HG03064 (cell line): ENCODE data around the gene GGN.
"Not testable (repeated sequence)": the region's sequence is repeated elsewhere in the genome, so short reads cannot be mapped to it uniquely, and the experiment has no call there.

Experiments
- ATAC-seq: cut with Tn5 transposase; IDR thresholded peaks from one replicate; pipeline ENCODE4 v1.9.1; 2021; ENCODE audit warnings: low read depth; ENCODE audit not compliant: unreplicated experiment

The GGN gene

DNA sequence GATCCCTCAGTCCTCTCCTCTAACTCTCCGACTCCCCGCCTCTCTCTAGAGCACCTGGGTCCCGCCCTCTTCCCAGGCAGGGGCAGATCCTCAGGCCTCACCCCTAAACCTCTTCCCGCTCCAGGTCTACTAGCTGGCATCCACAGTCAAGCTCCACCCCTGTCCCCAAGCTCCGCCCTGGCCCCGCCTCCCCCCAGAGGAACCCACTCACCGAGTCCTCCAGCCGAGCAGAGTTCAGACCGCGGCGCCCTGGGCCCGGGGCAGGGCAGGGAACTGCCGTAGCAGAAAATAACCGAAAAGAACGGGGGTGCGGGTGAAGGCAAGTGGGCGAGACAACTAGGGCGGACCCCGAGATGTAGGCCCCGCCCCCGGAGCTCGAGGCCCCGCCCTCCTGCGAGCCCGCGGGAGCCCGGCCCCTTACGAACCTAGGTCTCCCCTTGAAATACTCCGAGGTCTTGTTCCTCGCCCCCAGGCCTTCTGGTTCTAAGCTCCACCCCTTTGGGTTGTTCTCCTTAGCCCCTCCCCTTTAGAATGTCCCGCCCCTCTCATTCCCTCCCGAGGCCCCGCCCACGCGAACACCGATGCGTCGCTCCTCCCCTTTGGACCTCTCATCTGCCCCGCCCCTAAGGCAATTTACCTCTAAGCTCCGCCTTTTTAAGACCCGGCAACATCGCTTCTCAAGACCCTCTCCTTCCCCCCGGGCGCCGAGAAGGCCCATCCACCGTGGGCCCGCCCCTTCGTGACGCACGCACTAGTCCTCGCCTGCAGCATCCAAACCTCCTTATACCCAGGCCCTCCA, at the start of gene GGN:
TSS of gene GGN (minus strand) at position 485 of the 799 bp plus-strand sequence. CDS start 773 bp downstream, outside the sequence.
- no peak for ATAC-seq

GRCh38 chr19:38437295-38437694, 49.5 kb upstream of the GGN start:
- ATAC-seq = no peak

DNA sequence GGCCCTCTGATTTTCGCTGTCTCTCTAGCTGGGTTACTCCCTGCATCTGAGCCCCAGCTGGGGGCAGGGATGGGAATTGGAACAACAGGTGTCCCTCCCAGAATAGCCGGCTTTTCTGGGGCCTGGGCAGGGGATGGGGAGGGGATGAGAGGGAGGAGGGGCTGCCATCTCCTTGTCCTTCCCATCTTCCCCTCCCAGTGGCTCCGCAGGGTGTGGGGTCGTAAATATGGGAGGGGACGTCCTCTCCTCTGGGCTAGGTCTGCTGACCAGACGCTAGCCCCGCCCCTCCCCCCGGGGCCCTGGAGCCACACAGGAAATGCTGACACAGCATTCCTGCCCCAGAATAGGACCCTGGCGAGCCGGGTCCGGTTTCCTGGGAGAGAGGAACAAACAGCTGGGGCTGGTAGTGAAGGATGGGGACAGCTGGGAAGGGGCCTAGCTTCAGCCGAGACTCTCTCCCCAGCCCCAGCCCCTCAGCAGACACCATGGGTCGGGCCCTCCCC, 46.8 kb upstream of the GGN start:
- no peak for ATAC-seq

DNA sequence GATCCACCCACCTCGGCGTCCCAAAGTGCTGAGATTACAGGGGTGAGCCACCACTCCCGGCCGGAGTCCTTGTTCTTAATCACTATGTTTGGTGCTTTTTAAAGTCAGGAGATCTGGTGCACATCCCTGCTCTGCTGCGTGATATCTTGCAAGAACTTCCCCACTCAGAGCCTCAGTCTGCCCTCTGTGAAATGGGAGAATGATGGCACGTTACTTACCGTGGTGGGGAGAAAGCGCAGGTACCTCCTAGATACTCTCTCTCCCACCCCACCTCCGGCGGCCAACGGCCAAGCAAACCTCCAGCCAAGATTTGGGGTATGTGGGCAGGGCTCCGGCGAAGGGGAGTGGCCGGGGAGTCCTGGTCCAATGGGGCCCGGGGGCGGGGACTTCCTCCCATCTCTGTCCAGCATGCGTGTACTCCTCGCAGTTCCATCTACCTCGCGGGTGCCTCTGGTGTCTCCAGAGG, 45.5 kb upstream of the GGN start, which contains the start of gene RYR1:
TSS of gene RYR1 (plus strand) at position 424 of the 466 bp plus-strand sequence. CDS start 139 bp downstream, outside the sequence.
- ATAC-seq = no peak

DNA sequence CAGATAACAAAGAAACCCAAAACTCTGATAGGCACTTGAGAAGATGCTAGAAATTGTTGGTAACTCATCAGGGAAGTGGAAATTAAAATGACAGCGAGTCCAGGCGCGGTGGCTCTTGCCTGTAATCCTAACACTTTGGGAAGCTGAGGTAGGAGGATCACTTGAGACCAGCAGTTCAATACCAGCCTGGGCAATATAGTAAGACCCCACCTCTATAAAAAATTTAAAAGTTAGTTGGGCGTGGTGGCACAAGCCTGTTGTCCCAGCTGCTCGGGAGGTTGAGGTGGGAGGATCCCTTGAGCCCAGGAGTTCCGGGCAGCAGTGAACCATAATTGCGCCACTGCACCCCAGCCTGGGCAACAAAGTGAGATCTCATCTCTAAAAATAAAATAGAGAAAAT, 43.1 kb upstream of the GGN start:
- ATAC-seq = no peak

GRCh38 chr19:38429811-38430156, 42.0 kb upstream of the GGN start:
- ATAC-seq = no peak

- no peak for ATAC-seq
These were observed 41.4 kb upstream of the GGN start for GRCh38 chr19:38429055-38429810.

DNA sequence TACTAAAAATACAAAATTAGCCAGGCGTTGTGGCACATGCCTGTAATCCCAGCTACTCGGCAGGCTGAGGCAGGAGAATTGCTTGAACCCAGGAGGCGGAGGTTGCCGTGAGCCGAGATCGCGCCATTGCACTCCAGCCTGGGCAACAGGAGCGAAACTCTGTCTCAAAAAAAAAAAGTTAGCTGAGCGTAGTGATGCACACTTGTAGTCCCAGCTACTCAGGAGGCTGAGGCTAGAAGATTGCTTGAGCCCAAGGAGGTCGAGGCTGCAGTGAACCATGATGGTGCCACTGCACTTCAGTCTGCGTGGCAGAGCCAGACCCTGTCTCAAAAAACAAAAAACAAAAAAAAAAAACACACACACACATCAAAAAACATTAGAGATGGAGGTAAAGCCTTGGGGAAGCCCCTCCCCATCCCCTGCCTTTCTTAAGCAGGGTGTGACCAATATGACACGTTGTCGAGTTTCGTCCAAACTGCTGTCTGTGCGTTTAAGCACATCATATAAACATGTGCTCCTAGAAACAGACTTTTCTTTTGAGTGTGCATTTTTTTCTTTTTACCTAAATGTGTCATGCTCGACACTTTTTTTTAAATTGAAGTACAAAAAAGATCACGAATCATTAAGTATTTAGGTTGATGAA, 39.3 kb upstream of the GGN start:
- not testable (repeated sequence) for ATAC-seq

GRCh38 chr19:38425810-38426466, 38.1 kb upstream of the GGN start, which contains the start of gene RASGRP4:
Gene RASGRP4, minus strand, starts transcription at chr19:38426219. Its CDS starts 128 bp downstream, at chr19:38426091.
- ATAC-seq = no peak

- ATAC-seq = no peak
These were observed 37.5 kb upstream of the GGN start for GRCh38 chr19:38425222-38425809.

DNA sequence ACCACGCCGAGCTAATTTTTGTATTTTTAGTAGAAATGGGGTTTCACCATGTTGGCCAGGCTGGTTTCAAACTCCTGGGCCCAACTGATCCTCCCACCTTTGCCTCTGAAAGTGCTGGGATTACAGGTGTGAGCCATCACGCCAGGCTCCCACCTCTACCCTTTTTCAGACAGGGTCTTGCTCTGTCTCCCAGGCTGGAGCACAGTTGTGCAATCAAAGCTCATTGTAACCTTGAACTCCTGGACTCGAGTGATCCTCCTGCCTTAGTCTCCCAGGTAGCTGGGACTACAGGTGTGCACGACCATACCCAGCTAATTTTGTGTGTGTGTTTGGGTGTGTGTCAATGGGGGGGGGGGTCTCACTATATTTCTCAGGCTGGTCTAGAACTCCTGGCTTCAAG, 36.4 kb upstream of the GGN start:
- no peak for ATAC-seq

DNA sequence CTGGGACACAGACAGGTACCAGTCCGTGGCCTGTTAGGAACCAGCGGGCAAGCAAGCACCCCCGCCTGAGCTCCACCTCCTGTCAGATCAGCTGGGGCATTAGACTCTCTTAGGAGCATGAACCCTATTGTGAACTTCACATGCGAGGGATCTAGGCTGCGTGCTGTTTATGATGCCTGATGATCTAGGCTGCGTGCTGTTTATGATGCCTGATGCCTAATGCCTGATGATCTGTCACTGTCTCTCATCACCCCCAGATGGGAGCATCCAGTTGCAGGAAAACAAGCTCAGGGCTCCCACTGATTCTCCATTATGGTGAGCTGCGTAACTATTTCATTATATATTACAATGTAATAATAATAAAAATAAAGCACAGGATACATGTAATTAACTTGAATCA, 34.6 kb upstream of the GGN start:
- ATAC-seq = no peak

DNA sequence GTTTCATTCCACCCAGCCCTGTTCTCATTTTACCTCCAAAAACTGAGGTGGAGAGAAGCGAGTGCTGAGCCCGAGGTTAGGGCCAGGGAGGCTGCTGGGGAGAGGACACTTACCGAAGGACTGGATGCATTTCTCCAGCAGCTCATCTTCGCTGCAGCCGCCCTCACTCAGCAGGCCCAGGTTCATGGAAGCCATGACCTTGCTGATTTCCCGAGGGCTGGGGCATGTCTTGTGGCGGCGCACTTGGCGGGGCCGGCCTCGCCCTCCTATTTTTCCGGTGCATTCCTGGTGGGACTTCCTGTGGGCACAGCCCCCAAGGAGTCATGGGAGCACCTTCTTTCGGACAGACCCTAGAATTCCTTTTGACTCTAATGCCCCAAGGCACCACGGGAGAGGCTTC, 34.0 kb upstream of the GGN start:
- no peak for ATAC-seq

DNA sequence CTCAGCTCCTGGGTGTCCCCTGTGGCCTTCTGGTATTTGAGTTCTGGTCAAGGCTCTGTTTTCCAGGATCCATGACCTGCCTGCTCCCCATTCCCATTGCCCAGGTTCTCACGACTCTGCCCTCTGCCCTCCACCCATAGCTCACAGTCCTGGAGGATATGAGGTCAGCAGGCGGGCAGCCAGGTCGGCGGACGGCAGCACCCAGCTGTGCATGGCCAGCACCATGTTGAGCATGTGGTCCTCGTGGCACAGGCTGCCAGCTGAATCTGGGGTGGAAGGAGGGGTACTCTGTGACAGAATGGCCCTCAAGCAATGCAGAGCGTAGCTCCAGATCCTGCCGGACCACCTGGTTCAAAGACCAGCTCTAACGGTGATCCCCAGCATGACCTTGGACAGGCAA, 33.1 kb upstream of the GGN start:
- ATAC-seq = no peak

DNA sequence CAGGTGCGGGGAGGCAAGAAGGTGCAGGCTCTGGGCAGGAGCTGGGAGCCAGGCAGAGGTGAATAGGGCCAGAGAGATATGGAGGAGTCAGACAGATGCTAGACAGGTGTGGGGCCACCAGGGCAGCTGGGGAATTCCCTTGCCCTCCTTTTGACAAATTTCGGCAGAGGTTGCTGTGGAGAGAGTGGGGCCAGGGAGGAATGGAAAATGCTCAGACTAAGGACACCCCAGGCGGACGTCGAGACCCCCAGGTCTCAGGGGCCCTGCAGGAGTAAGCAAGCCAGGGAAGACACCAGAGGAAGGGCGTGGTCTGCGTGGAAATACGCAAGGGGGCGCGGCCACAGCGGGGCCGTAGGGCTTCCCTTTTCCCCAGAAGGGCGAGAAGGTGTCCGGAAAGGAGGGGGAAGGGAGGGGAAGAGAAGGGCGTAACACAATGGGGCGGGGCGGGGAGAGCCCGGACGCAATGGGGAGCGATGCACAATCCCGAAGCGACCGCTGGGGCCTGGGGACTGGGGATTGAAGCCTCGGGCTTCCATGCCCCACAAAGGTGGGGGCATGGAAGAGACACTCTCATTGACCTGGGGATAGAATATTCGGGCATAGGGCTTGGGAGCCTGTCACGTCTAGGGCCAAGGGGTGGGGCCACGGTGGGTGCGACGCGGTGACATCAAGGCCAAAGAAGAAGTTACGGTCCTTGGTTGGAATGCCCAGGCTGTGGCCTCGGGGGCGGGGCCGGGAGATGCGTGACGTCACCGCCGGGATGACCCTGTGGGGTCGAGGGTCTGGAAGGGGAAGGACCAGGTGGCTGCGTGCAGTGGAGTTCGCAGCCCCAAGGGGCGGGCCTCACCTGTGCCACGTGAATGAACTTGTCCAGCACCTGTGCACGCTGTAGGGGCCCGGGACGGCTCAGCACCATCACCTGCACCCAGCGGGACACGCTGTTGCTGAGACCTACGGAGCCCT, 30.0 kb upstream of the GGN start:
- ATAC-seq = no peak

DNA sequence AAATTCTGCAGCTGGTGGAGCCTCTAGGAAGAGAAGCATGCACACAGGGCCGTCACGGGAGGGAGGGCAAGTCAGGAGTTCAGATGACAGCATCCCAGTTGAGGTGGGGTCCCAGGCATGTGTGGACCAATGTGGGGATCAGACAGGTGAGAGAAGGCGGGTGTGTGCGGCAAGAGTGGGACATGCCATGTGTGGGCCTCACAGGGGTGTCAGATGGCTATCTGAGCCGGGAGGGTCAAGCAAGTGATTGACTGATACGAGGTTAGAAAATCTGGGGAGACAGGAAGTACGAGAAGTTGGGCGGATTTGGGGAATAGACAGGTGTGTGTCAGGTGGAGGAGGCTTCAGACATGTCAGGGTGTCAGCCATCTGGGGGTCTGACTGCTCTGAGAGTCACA, 29.3 kb upstream of the GGN start:
- no peak for ATAC-seq

GRCh38 chr19:38413416-38413815, 25.6 kb upstream of the GGN start:
- ATAC-seq = no peak

DNA sequence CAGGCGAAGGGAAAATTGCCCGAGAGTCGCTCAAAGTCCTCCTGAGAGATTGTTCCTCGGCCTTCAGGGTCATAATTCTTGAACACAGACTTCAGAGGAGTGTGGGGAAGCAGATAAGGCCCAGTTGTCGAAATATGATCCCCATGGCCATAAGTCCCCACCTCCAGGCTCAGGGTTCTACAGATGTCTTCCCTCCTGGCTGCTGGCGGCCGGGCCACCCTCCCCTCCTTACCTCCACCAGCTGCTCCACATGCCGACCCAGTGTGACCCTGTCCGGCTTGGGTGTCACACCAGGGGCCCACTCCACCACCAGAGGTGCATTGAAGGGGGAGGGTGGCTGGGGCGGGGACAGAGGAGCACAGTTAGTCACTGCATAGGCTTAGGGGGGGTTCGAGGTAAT, 25.1 kb upstream of the GGN start:
- ATAC-seq = no peak

DNA sequence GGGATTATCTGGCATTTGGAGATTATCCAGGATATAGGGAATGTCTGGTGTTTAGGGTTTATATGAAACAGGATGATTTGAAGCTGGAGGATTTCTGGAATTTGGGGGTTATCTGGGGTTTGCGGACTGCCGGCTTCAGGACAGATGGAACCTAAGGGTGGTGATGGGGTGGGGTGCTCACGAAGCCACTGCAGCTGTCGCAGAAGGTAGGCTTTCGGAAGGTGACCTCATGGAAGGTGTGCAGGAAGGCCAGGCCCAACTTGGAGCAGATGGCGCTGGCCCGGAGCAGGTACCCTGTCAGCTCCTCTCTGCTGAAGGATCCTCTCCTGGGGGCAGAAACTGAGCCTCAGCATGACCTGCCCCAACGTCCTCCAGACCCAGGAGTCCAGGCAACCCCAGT, 24.7 kb upstream of the GGN start:
- ATAC-seq = no peak
